ENCODE measurements around the gene KATNB1.
"Not testable (repeated sequence)": the region's sequence is repeated elsewhere in the genome, so short reads cannot be mapped to it uniquely, and the experiment has no call there.

KATNB1 gene

GRCh38 chr16:57769541-57770145 lies 34.1 kb downstream of the KATNB1 start:
- no peaks in the 10 kb centered on the region for H3K36me3 Mint-ChIP-seq (ENCODE audit: low read depth)
- DNase-seq (no peak), ATAC-seq (no peak)
- H3K9me3 Mint-ChIP-seq, result no peaks in the 10 kb centered on the region
- H3K4me3 Mint-ChIP-seq, result no peak overlapping the region
- H3K27ac Mint-ChIP-seq, result no peak overlapping the region
- no peaks in the 10 kb centered on the region for H3K27me3 Mint-ChIP-seq
- no peaks in the 10 kb centered on the region for H3K4me1 Mint-ChIP-seq

DNA sequence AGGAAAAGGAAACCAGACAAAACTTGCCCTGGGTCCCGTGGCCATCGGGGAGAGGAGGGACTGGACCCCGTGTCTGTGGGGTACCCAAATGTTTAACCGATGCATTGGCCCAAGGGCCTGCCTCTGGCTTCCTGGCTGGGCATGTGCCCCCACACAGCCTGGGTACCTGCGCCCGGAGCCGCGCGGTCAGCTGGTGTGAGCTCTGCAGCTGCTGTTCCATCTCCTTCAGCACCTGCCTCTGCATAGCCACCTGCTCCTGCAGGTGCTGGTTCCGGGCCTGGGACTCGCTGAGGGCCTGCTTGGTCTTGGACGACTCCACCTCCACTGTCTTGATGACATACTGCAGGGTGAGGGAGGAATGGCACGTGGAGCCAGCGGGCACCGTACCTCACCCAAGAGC lies 34.8 kb downstream of the KATNB1 start:
- Mint-ChIP-seq H3K27ac (no peak overlapping the region), H3K4me1 (no peaks in the 10 kb centered on the region), H3K27me3 (no peaks in the 10 kb centered on the region), H3K36me3 (ENCODE audit: low read depth) (no peaks in the 10 kb centered on the region), H3K9me3 (no peaks in the 10 kb centered on the region), H3K4me3 (no peak overlapping the region)
- ATAC-seq (no peak), DNase-seq (no peak)

GRCh38 chr16:57771141-57771785 lies 35.7 kb downstream of the KATNB1 start:
- ATAC-seq, result no peak
- Mint-ChIP-seq H3K9me3 (no peaks in the 10 kb centered on the region), H3K36me3 (ENCODE audit: low read depth) (no peaks in the 10 kb centered on the region), H3K27me3 (no peaks in the 10 kb centered on the region), H3K27ac (no peak overlapping the region), H3K4me1 (no peaks in the 10 kb centered on the region), H3K4me3 (no peak overlapping the region)
- DNase-seq, result no peak

- Mint-ChIP-seq H3K9me3 (no peaks in the 10 kb centered on the region), H3K4me1 (no peaks in the 10 kb centered on the region), H3K27ac (no peak overlapping the region), H3K36me3 (ENCODE audit: low read depth) (no peaks in the 10 kb centered on the region), H3K27me3 (no peaks in the 10 kb centered on the region), H3K4me3 (no peak overlapping the region)
- ATAC-seq (no peak), DNase-seq (no peak)
Measured at GRCh38 chr16:57773019-57773418, 37.4 kb downstream of the KATNB1 start.

DNA sequence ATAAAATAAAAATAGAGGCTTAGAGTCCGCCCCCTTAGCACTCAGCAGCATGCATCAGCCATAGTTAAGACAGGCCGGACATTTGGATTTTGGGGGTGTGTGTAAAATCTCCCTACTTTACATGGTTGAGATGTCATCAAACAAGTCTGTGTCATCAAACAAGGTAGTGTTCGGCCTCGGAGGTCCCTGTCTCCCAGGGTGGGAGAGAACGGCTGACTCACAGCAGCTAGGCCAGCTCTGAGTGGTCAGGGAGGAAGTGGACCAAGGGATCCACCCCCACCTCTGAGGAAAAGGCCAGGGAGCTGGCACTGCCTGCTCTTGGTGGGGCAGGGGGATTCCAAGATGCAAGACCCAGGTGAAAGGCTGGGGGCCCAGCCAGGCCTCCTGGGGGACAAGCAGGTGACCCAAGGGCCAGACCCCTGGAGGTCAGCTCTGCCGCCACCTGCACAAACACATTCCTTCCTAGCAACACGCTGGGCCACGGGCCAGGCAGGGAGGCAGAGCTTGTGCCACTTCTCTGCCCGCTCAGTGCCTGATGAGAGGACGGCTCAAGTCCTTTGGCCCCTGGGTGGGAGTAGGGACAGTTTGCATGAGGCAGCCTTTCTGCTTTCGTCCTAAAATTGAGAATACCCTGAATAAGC lies 38.2 kb downstream of the KATNB1 start:
- H3K4me3 Mint-ChIP-seq, result no peak overlapping the region
- no peak overlapping the region for H3K27ac Mint-ChIP-seq
- no peaks in the 10 kb centered on the region for H3K4me1 Mint-ChIP-seq

DNA sequence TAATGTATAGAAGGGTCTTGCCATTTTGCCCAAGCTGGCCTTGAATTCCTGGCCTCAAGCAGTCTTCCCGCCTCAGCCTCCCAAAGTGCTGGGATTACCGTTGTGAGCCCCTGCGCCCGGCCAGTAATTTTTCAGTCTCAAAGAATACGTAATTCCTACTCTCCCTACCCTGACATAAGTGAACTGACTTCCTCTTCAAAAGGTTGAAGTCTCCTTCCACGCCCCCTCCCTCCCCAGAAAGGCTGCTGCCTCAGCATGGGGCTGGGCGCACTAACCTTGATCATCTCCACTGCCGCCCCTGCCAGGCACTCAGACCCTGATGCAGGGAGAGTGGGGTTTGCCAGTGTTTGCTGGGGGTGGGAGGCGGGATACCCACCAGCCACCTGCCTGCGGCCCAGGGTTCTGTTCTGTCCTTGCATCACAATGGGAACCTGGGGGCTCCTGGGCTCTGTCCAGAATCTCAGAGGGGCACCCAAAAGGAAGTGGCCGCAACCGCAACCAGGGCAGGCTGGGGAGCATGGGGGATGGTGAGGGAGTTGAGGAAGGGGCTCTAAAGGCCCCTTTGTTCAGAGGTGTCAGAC lies 39.2 kb downstream of the KATNB1 start:
- Mint-ChIP-seq H3K4me3 (no peak overlapping the region), H3K27me3 (no peaks in the 10 kb centered on the region), H3K27ac (no peak overlapping the region), H3K4me1 (no peaks in the 10 kb centered on the region), H3K36me3 (ENCODE audit: low read depth) (no peaks in the 10 kb centered on the region), H3K9me3 (no peaks in the 10 kb centered on the region)
- DNase-seq, result no peak
- ATAC-seq, result no peak

More for the DNA sequence above, 38.2 kb downstream of the KATNB1 start:
- no peaks in the 10 kb centered on the region for H3K9me3 Mint-ChIP-seq
- DNase-seq (no peak), ATAC-seq (no peak)
- no peaks in the 10 kb centered on the region for H3K27me3 Mint-ChIP-seq
- H3K36me3 Mint-ChIP-seq (ENCODE audit: low read depth), result no peaks in the 10 kb centered on the region

DNA sequence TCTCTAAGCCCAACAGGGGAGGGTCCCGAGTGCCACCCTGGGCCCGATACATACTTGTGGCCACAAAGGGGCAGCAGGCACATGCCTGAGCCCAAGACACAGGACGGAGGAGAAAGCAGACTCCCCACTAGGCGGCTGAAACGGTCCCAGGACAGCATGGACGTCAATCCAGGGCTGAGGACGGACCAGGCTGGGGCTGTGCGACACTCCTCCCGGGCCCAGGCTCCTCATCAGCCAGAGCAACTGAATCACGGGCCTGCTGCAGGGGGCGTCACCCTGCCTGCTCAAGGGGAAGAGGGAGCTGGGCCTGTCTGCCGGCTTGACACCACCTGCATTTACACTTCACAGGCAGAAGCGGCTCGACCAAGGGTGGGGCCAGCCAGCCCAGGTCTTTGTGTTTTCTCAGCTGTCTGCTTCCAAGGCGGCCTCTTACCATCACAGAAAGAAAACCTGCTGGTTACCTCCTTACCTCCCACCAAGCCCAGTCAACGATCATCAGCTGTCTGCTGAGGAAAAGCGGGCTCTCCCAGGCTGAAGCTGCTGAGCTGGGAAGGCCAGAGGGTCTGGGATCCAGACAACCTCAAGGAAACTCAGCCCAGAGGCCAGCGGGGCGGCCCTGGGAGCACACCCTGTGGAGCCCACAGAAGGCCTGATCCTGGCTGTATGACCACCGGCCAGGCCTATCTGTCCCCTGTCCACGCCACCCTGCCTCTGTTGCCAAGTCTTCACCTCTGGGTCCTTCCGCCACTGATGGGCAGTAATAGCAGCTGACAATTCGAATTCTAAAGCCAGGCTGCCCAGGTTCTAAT lies 40.3 kb downstream of the KATNB1 start:
- Mint-ChIP-seq H3K27ac (no peak overlapping the region), H3K27me3 (no peaks in the 10 kb centered on the region), H3K4me1 (no peaks in the 10 kb centered on the region), H3K4me3 (no peak overlapping the region), H3K36me3 (ENCODE audit: low read depth) (no peaks in the 10 kb centered on the region), H3K9me3 (no peaks in the 10 kb centered on the region)
- DNase-seq, result no peak
- ATAC-seq, result no peak

DNA sequence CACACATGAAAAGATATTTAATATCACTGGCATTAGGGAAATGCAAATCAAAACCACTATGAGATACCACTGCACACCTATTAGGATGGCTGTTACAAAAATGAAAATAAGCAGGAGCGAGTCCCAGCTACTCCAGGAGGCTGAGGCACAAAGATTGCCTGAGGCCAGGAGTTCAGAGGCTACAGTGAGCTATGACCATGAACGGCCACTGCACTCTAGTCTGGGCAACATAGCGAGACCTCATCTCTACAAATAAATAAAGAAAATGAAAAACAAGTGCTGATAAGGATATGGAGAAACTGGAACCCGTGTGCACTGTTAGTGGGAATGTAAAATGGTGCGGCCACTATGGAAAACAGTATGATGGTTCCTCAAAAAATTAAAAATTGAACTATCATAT lies 43.1 kb downstream of the KATNB1 start:
- DNase-seq (no peak), ATAC-seq (no peak)
- H3K4me3 Mint-ChIP-seq, result no peak overlapping the region
- no peaks in the 10 kb centered on the region for H3K36me3 Mint-ChIP-seq (ENCODE audit: low read depth)
- H3K9me3 Mint-ChIP-seq, result no peaks in the 10 kb centered on the region
- no peaks in the 10 kb centered on the region for H3K4me1 Mint-ChIP-seq
- H3K27ac Mint-ChIP-seq, result no peak overlapping the region
- H3K27me3 Mint-ChIP-seq, result no peaks in the 10 kb centered on the region

- H3K4me1 Mint-ChIP-seq; H3K27ac Mint-ChIP-seq; H3K27me3 Mint-ChIP-seq; H3K9me3 Mint-ChIP-seq; H3K36me3 Mint-ChIP-seq (ENCODE audit: low read depth); DNase-seq; ATAC-seq; H3K4me3 Mint-ChIP-seq: not testable (repeated sequence)
Measured at GRCh38 chr16:57779836-57780235, 44.3 kb downstream of the KATNB1 start.

DNA sequence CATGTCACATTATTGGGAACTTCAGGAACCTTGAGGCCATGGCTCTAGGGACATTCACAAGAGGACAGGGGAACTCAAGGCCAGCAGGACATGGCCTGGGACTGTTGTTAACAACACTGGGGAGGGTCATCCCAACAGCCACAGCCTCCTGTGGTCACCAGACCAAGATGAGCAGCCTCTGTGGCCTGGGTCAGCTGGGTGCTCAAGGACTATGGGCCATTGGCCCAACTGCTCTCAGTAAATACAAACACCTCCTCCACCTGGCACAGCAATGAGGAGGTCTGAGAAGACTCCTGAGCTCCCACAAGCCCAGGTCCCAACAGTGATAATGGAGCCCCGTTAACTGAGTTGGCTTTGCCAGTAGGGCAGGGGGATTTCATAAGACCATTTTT lies 45.8 kb downstream of the KATNB1 start:
- H3K36me3 Mint-ChIP-seq (ENCODE audit: low read depth), result no peaks in the 10 kb centered on the region
- ATAC-seq (no peak), DNase-seq (no peak)
- H3K4me1 Mint-ChIP-seq, result no peaks in the 10 kb centered on the region
- H3K27me3 Mint-ChIP-seq, result no peaks in the 10 kb centered on the region
- H3K27ac Mint-ChIP-seq, result no peak overlapping the region
- no peaks in the 10 kb centered on the region for H3K9me3 Mint-ChIP-seq
- H3K4me3 Mint-ChIP-seq, result no peak overlapping the region

GRCh38 chr16:57781741-57782606 lies 46.4 kb downstream of the KATNB1 start:
- no peak for DNase-seq
- H3K27me3 Mint-ChIP-seq, result no peaks in the 10 kb centered on the region
- H3K27ac Mint-ChIP-seq, result no peak overlapping the region
- H3K4me1 Mint-ChIP-seq, result no peaks in the 10 kb centered on the region
- ATAC-seq, result no peak
- H3K4me3 Mint-ChIP-seq, result no peak overlapping the region
- no peaks in the 10 kb centered on the region for H3K36me3 Mint-ChIP-seq (ENCODE audit: low read depth)
- H3K9me3 Mint-ChIP-seq, result no peaks in the 10 kb centered on the region

GRCh38 chr16:57782607-57783055 lies 47.1 kb downstream of the KATNB1 start:
- not testable (repeated sequence) for H3K9me3 Mint-ChIP-seq, H3K27ac Mint-ChIP-seq

DNA sequence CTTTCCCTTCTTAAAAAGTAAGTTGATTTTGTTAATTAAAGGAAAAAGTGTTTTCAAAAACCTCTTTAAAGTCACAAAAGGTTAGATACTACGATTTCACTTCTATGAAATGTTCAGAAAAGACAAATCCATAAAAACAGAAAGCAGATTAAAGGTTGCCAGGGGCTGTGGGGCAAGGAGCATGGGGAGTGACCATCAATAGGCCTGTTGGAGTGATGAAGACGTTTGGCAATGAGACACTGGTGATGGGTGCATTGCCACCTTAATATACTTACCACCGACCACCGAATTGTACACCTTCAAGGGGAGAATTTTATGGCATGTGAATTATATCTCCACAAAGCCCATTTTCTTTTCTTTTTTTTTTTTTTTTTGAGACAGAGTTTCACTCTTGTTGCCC lies 47.5 kb downstream of the KATNB1 start:
- Mint-ChIP-seq H3K27ac (no peak overlapping the region), H3K27me3 (no peaks in the 10 kb centered on the region), H3K4me3 (no peak overlapping the region), H3K4me1 (no peaks in the 10 kb centered on the region), H3K9me3 (no peaks in the 10 kb centered on the region), H3K36me3 (ENCODE audit: low read depth) (no peaks in the 10 kb centered on the region)
- ATAC-seq (no peak), DNase-seq (no peak)

More at GRCh38 chr16:57782607-57783055, 47.1 kb downstream of the KATNB1 start:
- H3K4me1 Mint-ChIP-seq; H3K36me3 Mint-ChIP-seq (ENCODE audit: low read depth); DNase-seq; ATAC-seq; H3K4me3 Mint-ChIP-seq; H3K27me3 Mint-ChIP-seq: not testable (repeated sequence)

GRCh38 chr16:57783883-57784282 lies 48.3 kb downstream of the KATNB1 start:
- no peak overlapping the region for H3K27ac Mint-ChIP-seq
- no peak for ATAC-seq
- H3K27me3 Mint-ChIP-seq, result no peaks in the 10 kb centered on the region
- no peak overlapping the region for H3K4me3 Mint-ChIP-seq
- no peaks in the 10 kb centered on the region for H3K4me1 Mint-ChIP-seq
- H3K36me3 Mint-ChIP-seq (ENCODE audit: low read depth), result no peaks in the 10 kb centered on the region
- DNase-seq, result no peak
- H3K9me3 Mint-ChIP-seq, result no peaks in the 10 kb centered on the region
